ENCODE measurements around the gene SMCHD1.
"Not testable (repeated sequence)": the region's sequence is repeated elsewhere in the genome, so short reads cannot be mapped to it uniquely, and the experiment has no call there.

The SMCHD1 gene

GRCh38 chr18:2823966-2824365, 168.4 kb downstream of the SMCHD1 start:
- no peak for DNase-seq

GRCh38 chr18:2824865-2825264, 169.3 kb downstream of the SMCHD1 start:
- DNase-seq, result no peak

DNA sequence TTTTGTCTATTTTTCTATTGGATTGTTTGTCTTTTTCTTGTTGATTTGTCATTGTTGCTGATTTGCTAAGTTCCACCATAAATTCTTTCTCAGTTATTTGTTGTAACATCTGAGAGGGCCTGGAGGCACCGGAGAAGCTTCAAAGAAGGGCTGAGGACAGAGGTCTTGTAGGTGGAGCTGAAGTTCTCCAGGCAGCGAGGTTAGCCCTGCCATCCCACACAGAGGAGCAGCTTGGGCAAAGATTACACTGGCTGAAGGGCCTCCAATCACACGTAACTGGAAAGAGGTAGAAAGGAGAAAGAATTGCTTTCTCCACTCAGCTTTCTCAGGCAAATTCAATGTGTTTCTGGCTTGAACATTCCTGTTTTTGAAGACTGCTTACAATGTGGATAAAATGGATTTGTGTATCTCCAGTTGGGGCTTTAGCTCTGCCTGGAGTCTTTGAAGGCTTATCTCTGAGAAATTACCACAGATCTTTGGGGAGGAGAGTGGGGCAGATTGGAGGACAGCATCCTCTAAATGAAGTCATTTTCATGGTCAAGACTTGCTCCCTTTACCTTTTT, 170.2 kb downstream of the SMCHD1 start:
- no peak for DNase-seq

- no peak for DNase-seq
Measured at GRCh38 chr18:2826581-2826980, 171.1 kb downstream of the SMCHD1 start.

- no peak for DNase-seq
Measured at GRCh38 chr18:2827061-2827460, 171.5 kb downstream of the SMCHD1 start.

DNA sequence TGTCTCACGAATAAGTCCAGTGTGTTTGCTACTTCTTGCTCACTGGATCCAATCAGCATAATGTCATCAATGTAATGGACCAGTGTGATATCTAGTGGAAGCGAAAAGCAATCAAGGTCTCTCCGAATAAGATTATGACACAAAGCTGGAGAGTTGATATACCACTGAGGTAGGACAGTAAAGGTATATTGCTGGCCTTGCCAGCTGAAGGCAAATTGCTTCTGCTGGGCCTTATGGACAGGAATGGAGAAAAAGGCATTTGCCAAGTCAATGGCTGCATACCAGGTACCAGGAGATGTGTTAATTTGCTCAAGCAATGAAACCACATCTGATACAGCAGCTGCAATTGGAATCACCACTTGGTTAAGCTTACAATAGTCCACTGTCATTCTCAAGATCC, 180.6 kb downstream of the SMCHD1 start:
- not testable (repeated sequence) for DNase-seq

GRCh38 chr18:2837290-2837689, 181.8 kb downstream of the SMCHD1 start:
- DNase-seq, result not testable (repeated sequence)

DNA sequence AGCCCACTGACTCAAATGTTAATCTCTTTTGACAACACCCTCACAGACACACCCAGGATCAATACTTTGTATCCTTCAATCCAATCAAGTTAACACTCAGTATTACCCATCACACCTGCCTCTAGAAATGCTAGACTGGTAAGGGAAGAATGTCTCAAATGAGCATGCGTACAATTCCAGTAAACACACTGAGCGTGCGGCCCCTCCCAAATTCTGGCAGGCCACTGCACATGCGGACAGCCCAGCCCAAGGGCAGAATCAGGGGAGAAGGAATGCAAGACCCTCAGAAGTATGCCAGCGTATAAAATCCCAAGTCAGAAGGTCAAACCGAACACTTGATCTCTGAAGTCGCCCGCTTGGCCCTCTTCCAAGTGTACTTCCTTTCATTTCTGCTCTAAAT, 183.7 kb downstream of the SMCHD1 start:
- no peak for DNase-seq

GRCh38 chr18:2840521-2840920, 185.0 kb downstream of the SMCHD1 start:
- DNase-seq, result no peak

DNA sequence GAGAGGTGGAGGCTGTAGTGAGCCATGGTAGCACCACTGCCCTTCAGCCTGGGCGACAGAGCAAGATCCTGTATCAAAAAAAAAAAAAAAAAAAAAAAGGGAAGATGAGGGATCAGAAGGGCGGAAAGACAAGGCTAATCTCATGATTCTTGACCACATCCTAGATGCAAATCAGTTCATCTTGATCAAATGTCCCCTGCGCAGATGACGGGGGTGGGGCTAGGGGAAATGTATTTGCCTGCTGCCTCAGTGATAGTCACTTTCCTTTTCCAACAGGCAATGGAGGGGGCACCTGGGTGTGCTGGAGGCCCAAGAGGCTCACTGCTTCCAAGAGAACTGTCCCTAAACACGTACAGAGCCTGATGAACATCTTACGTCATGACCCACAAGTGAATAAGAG, 187.6 kb downstream of the SMCHD1 start:
- no peak for DNase-seq

- no peak for DNase-seq
Measured at GRCh38 chr18:2845172-2845571, 189.6 kb downstream of the SMCHD1 start.

DNA sequence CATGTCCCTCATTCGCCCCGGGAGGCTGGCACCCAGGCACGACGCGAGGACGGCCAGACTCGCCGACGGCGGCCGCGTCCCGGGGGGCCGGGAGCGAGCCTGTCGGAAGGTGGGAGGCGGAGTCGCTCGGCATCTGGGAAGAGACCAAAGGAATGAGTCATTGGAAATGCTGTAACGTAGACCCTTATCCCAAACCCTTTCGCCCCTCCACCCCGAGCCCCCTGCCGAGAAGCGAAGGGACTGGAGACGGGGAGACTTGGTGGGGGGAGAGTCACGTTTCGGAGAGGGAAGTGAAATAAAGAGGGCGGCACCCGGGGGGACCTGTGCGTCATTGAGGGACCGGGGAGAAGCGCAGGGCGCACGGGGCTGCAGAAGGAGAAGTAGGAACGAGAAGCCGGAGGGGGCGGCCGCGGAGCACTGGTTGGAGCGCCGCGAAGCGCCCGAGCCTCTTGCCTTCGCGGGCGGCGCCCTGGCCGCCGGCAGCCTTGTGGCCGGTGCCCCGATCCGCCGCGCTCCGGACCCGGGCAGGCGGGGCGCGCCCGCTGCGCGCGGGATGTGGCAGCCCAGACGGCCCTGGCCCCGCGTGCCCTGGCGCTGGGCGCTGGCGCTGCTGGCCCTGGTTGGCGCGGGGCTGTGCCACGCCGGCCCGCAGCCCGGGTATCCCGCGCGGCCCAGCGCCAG, 191.2 kb downstream of the SMCHD1 start, which contains the start of gene EMILIN2:
Gene EMILIN2, plus strand, starts transcription at position 371 of the 681 bp plus-strand sequence. Its CDS starts 183 bp downstream, at position 554.
- no peak for DNase-seq

GRCh38 chr18:2847317-2848246, 192.1 kb downstream of the SMCHD1 start:
- no peak for DNase-seq

DNA sequence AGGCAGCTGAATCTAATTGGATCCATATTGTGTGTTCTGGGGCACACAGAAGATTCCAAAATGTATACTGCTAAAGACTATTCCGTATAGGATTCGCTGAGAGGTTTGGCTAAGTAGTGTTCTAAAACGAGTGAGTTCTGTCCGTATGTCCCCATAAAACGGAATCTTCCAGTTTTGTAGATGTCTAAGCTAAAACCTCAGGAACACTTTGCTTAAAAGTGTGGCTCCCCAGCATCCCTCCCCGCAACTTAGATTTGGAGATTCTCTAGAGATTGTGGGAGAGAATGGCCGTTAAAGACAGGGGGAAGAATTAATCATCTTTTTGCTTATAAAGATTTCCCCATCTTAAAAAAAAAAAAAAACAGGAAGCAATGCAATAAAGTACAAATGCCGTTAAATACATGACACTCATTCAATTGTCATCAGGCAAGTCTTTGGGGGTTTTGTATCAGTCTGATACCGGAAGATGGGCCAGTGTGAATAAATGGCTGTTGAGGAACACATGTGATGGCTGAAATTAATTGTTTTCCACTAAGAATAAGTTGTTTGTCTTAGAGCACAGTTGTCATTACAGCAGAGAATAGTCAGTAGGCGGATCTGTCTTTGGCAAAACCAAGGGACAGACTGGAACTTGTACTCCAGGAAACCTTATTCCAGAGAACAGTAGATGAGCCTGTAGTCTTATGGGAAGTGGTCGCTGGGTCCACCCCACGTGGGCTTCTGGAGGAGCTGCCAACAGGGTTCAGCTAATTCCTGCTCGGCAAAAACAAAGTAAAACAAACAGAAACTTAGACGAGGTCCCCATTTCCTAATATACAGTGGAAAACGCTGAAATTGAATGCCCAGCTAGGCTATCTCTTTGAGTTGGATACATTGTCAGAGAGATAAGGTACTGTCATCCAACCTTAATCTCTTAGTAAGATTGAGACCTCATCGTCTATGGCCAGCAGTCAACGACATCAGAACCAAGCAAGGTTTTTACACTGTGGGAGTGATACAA, 193.0 kb downstream of the SMCHD1 start:
- no peak for DNase-seq

GRCh38 chr18:2850816-2851215, 195.3 kb downstream of the SMCHD1 start:
- no peak for DNase-seq

GRCh38 chr18:2851771-2852170, 196.2 kb downstream of the SMCHD1 start:
- DNase-seq, result no peak

- DNase-seq, result not testable (repeated sequence)
Measured at GRCh38 chr18:2852460-2852859, 196.9 kb downstream of the SMCHD1 start.

DNA sequence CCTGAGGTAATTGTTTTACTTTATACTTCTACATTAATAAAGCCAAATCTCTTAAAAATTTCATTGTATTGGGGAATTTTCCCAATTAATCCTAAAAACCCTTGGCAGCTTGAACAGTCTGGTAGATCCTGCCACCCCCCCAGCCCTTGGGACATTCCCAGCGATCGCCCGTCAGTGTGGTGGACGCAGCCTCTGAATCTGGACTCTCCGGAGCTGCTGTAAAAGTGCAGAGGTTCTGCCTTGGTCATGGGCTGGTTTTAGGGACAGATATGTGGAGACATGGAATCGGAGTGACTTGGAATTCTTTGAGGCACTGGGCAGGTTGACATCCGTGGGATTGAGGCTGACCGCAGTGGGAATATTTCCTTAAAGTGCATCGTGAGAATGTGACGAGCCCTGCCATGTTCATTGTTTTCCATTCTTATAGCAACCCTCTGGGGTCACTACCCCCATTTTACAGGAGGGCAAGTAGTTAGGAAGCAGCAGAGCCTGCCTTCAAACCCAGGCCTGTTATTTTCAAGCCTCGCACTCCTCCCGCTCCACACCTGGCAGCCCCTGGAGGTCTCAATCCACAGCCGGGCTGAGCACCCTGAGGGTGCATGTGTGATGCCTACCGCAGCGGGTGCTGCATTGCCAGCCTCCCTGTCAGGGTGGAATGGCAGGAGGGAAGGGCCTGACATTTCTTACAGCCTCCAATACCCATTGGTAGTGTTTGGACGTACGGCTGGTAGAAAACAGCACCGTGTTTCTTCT, 197.8 kb downstream of the SMCHD1 start:
- no peak for DNase-seq

DNA sequence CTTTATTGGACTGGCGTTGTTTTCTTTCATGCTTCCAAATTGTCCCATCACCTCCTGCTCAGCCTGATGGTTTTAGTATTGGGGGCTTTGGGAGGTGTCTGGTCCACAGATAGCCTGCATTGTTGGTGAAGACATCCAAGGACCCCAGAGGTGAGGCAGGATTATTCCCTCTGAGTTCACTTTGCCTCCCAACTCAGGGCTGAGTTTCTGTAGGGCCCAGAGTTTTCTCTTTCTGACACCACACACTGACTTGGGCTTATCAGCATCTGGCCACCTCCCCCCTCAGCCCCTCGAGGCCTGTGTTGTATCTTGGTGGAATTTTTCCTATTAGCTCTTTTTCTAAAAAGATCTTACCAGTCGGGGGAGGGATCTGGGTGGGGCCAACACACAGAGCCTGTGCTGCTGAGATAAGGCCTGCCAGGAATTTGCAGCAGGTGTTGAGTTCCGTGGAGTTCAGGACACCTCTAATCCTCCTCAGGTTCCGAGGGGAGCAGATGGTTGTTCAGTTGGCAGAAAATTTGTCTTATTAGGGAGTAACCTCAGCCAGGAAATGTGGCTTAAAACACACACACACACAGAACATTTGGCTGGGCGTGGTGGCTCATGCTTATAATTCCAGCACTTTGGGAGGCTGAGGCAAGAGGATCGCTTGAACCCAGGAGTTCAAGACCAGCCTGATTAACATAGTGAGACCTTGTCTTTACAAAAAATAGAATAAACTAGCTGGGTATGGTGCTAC, 198.6 kb downstream of the SMCHD1 start:
- DNase-seq, result no peak
